ENCODE data around the gene CAPSL.
"Not testable (repeated sequence)": the region's sequence is repeated elsewhere in the genome, so short reads cannot be mapped to it uniquely, and the experiment has no call there.

Gene CAPSL

DNA sequence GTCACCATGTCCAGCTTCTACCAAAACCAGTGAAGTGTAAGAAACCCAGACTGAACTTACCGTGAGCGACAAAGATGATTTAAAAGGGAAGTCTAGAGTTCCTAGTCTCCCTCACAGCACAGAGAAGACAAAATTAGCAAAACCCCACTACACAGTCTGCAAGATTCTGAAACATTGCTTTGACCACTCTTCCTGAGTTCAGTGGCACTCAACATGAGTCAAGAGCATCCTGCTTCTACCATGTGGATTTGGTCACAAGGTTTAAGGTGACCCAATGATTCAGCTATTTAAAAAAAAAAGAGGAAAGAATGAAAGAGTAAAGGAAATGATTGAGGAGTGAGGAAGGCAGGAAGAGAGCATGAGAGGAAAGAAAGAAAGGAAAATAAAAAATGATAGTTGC, 62.0 kb downstream of the CAPSL start:
- DNase-seq (ENCODE audit: low read depth): no peak

DNA sequence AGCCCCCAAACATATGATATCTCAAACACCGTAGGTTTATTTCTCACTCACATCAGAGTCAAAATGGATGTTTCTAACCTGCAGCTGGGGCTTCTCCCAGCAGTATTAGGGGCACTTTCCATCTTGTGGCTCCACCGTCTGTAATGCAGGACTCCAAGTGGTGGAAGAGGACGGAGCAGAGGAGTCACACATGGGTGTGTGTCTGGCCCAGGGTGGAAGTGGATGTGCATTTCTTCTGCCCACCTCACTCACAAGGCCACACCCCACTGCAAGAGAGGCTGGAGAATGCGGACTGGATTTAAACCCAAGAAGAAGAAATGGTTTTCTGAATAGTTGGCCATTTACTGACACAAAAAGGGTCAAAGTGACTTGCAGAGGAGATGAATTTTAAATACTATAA, 67.8 kb downstream of the CAPSL start:
- no peak for DNase-seq (ENCODE audit: low read depth)

DNA sequence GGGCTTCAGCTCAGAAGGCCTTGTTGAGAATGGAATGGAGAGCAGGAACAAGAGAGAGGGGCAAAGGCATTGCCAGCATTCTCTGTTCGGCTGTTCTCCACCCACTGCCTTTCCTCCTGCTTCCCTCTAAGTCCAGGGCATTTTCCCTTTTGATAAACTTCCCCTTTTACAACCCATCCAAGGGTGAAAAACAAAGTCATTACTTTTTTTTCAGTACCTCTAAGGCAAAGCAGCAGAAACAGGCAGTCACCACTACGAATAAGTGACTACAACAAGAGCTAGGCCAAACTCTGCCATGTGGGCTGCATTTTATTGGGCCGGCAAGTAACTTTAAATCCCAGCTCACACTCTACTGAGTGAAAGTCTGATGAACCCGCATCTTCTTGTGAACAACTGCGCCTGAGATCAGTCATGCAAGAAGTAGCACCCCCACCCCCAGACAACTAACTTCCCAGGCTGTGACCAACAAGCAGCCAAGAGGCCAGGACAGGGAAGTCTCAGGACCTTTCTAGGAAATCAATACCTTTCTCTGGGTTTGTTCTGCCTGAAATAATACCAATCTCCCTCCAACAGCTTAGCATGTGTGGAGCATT, 68.6 kb downstream of the CAPSL start:
- no peak for DNase-seq (ENCODE audit: low read depth)

DNA sequence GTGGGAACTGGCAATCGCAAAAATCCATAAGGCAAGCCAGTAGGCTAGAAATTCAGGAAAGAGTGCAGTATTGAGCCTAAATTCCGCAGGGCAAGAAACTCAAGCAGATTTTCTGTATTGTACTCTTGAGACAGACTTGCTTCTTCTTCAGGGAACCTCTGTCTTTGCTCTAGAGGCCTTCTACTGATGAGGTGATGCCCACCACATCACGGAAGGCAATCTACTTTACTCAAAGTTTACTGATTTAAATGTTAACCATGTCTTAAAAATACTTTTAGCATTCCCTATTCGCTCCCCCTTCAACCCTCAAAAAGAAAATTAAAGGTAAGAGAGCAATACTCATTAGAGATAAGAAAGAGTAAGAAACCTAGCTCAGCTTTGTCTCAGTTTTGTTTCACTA, 70.4 kb downstream of the CAPSL start:
- DNase-seq (ENCODE audit: low read depth): no peak

DNA sequence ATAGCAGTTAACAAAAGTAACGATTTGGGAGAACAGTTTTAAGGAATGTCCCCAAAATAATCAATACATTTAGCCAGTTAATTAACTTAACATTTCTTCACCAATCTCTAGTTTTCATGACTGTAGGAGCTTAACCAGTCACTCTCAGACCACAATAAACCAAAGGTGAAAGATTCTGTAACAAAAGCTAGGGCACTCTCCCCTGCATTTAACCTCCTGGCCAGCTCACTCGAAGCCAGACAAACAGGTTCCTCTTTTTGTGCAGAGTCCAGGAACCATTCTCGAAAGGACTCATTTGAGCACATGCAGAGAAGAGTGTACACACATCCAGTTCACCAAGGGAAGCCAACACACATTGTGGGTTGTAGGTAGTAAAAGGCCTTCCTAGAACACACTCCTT, 75.3 kb downstream of the CAPSL start:
- DNase-seq (ENCODE audit: low read depth): no peak

DNA sequence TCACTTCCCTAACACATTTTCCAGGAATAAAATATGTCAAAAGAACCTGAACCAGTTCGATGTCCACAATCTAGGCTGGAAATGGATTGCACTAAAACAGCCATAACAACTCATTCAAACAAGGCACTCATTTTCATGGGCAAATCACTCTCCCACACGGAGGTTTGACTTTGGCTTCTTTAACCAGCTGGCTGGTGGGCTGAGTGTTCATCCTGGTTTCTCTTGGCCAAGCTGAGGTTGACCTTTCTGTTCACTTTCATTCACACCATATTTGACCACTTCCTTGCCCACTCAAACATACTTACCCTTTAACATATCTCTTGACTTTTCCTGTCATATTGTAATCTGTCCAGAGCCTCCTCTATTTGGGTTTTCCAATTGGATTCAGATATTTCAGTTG, 76.3 kb downstream of the CAPSL start:
- no peak for DNase-seq (ENCODE audit: low read depth)

DNA sequence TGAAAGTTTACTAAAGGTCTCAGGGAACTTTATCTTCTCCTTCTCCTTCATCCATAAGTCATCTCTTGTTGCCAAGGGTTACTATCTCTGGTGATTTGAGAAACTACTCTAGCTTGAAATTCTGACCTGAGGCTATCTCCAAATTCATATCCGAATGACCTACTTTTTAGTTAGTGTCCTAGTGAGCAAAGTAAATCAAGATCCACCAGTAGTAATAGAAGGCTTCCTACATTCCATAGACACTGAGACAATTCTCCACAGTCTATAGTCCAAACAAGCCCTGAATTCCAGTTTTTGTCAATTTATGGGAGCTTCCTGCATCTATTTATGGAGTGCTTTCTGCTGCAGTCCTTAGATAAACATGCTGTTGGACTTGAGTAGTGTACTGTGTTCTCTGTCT, 76.7 kb downstream of the CAPSL start:
- no peak for DNase-seq (ENCODE audit: low read depth)

DNA sequence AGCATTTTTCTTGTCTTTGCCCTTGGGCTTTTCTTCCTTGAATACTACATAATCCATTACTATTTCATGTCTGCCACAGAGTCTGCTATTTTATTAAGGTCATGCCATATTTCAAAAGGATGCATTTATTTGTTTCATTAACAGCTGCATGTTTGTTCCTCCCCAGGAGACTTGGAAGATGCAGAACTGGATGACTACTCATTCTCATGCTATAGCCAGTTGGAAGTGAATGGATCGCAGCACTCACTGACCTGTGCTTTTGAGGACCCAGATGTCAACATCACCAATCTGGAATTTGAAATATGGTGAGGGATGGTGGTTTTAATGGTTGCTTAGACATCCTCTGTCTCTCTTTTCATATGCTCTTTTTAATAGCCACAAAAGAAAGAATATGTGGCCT, 77.7 kb downstream of the CAPSL start:
- no peak for DNase-seq (ENCODE audit: low read depth)

DNA sequence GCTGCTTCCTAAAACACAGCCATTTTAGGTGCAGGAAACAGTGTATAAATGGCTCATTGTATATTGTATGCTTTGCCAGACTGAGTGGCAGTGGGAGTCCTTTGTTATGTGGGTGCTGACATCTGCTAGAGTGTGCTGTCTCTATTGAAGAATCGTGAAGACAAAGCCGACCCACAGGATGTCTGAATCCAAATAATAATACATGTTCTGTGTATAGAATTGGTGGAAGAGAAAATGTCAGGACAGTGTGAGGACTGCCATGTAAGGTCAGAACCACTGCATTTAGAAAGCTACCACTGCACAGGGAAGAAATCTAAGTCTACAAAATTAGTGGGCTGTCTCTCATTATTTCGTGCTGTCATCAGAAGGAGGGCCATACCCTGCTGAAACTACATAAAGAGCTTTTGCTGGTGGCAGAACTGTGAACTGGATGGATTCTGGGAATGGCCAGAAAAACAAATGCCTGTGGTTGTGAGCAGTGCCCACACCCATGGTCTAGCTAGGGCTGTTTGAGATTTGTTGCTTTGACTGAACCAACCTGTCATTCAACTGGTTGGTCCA, 79.2 kb downstream of the CAPSL start:
- no peak for DNase-seq (ENCODE audit: low read depth)

DNA sequence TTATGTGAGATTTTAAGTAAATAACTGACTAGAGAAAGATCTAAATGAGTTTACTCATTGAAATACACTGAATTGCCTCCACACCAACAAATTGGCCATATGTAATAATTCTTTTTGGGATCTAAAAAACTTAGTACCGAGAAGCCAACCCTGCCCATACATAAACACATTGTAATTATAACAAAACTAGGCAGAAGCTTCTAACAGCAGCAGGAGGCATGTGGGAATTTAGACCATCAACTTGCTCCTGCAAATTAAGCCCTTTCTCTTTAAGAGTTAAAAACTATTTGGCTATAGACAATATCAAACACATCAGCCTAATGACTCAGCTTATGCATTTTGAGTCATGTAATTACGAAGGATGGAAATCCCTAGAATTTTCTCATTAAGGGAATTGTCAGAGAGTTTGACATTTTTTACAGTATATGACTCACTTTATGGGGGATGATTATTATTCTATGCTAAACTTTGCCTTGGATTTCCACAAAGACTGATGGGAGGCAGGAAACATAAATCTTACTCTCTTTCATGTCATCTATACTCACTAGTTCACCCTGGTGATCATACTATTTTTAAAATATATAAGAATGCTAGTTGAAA, 80.7 kb downstream of the CAPSL start:
- DNase-seq (ENCODE audit: low read depth): no peak

DNA sequence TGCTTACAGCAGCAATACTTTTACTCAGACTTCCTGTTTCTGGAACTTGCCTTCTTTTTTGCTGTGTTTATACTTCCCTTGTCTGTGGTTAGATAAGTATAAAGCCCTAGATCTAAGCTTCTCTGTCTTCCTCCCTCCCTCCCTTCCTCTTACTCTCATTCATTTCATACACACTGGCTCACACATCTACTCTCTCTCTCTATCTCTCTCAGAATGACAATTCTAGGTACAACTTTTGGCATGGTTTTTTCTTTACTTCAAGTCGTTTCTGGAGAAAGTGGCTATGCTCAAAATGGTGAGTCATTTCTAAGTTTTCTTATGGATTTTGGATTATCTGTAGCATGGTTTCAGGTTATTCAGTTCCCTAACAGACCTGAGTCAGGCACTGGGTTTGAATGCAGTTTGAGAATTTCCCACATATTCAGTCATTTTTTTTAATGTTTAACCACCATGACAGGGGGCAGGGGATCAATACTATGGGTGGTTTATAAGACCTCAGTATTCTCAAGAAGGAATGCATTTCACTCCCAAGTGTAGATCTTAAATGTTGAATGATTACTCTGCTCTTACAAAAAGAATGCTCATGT, 81.6 kb downstream of the CAPSL start, which contains the start of gene IL7R:
Gene IL7R, plus strand, starts transcription at position 127 of the 587 bp plus-strand sequence. Its CDS starts 87 bp downstream, at position 214.
- no peak for DNase-seq (ENCODE audit: low read depth)

DNA sequence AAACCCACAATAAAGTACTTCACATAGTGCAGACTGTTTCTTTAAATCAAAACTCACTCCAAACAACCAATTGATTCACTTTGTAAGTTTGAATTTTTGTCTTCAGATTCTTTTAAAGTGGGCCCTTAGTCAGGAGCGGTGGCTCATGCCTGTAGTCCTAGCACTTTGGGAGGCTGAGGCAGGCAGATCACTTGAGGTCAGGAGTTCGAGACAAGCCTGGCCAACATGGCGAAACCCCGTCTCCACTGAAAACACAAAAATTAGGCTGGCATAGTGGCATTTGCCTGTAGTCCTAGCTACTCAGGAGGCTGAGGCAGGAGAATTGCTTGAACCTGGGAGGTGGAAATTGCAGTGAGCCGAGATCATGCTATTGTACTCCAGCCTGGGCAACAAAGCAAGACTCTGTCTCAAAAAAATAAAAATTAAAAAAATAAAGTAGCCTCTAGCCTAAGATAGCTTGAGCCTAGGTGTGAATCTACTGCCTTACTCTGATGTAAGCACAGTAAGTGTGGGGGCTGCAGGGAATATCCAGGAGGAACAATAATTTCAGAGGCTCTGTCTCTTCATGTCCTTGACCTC, 82.1 kb downstream of the CAPSL start:
- DNase-seq (ENCODE audit: low read depth): not testable (repeated sequence)

DNA sequence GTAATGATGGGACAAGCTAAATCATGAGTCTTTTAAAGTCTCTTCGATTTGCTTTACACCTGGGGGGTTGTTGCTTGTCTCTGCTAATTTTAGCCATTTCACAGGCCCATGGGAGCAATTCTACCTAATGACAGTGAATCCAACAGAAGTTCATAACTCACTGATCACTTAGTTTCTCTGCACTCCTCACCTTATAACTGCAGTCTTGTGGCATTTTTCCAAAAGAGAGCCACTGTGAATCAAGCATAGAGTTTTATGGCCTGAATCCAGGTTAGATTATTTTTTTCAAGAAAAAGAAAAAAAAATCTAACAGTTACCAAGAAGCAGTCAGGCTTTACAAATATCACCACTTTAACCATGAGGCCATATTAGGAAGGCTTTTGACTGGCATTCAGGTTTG, 83.2 kb downstream of the CAPSL start:
- DNase-seq (ENCODE audit: low read depth): no peak
